Subcutaneous adipose tissue (tissue), 4 donors: Measurements from ENCODE around the gene NLGN1. TPM values are rescaled to one million over a fixed set of nuclear protein-coding genes. Genes with fewer than 3 reads are reported as not detected.

Experiments
- CTCF ChIP-seq: fragments of 450-650 bp; IDR thresholded peaks from one replicate; pipeline ENCODE4 v1.5.1; 2016; ENCODE audit warnings: low read depth, mild to moderate bottlenecking, control low read depth, antibody characterized with exemption, moderate library complexity
- total RNA-seq, 4 donors: library from RNA; depleted of rRNA; stranded (reverse); fragments of >200 nt; gene quantifications; one replicate each; pipeline ENCODE4 v1.1.0, GENCODE V29; 2016

The NLGN1 gene
- total RNA-seq, 4 donors from 2014 or later, result 5.1 to 16.5 (median 7.9) TPM

DNA sequence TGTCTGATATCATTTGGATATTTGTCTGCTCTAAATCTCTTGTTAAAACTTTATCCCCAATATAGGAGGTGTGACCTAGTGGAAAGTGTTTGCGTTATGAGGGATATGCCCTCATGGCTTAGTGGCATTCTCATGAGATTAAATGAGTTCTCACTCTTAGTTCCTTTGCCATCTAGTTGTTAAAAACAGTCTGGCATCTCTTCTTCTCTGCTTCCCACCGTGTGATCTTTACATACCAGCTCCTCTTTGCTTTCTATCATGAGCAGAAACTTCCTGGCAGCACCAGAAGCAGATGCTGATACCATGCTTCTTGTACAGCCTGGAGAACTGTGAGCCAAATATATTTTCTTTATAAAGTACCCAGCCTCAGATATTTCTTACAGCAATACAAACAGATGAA, 33.0 kb downstream of the NLGN1 start:
- TF ChIP-seq CTCF, result no peak

- TF ChIP-seq CTCF, result no peak
Measured at GRCh38 chr3:173439004-173439403, 41.5 kb downstream of the NLGN1 start.

- TF ChIP-seq CTCF, result no peak
Measured at GRCh38 chr3:173440514-173440913, 43.0 kb downstream of the NLGN1 start.

DNA sequence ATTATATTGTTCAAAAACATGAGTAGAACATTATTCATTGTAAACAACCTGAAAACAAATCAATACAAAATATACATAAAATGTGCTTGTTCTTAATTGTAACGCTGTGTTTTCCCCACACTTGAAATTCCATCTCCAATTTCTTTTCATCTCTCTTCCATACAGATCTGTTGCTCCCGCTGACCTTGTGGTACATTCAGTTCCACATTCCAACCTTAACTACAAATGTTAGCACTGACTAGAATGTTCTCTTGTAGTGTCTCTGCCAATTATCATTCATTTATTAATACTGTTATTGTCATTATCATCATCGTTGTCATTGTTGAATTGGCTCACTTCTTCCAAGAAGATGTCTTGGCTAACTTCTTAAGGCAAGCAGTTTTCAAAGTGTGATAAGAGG, 65.7 kb downstream of the NLGN1 start:
- TF ChIP-seq CTCF, result no peak

DNA sequence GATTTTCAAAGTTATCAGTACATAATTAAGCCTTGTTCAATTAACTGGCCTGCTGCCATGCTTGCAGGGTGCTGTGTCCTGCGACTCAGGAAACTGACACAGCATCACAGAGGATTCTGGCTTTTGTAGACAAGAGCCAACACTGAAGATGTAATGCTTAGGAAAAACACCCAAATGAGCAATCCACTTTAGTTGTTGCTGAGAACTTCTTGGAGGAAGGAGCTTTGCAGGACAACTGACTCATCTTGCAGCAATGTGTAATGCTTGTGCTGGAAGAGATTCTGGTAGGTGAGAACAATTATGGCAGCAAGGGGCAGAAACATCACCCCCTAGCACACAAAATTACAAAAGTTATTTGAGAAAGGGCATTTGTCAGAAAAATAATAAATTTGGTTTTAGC, 67.6 kb downstream of the NLGN1 start:
- no peak for TF ChIP-seq CTCF

- TF ChIP-seq CTCF, result no peak
Measured at GRCh38 chr3:173465898-173466678, 68.5 kb downstream of the NLGN1 start.

DNA sequence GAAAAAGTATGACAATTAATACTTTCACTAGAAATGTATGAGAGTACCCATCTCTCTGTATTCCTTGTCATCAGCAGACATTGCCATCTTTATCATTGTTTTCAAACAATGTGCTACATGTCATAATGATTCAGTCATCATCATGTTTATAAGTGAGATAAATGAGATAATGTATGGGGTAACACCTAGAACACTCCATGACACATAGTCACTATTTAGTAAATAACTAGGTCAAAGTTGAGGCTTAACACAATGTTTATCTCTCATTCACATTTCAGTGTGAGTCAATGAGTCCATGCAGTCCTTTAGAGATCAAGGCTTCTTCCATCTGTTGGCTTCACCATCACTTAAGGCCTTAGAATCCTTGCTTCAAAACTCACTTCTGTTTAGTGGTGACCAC, 70.0 kb downstream of the NLGN1 start:
- TF ChIP-seq CTCF, result no peak
